Melanocyte of skin (primary cell): ENCODE results near the gene TFF1. TPM values are rescaled to one million over a fixed set of nuclear protein-coding genes. Genes with fewer than 3 reads are reported as not detected.

Experiments
- total RNA-seq, 2 donors: library from RNA; depleted of rRNA; stranded (reverse); fragments of >200 nt; gene quantifications; 2 replicates each; pipeline ENCODE4 v1.2.3, GENCODE V29; 2012

TFF1 gene
- total RNA-seq: not detected

DNA sequence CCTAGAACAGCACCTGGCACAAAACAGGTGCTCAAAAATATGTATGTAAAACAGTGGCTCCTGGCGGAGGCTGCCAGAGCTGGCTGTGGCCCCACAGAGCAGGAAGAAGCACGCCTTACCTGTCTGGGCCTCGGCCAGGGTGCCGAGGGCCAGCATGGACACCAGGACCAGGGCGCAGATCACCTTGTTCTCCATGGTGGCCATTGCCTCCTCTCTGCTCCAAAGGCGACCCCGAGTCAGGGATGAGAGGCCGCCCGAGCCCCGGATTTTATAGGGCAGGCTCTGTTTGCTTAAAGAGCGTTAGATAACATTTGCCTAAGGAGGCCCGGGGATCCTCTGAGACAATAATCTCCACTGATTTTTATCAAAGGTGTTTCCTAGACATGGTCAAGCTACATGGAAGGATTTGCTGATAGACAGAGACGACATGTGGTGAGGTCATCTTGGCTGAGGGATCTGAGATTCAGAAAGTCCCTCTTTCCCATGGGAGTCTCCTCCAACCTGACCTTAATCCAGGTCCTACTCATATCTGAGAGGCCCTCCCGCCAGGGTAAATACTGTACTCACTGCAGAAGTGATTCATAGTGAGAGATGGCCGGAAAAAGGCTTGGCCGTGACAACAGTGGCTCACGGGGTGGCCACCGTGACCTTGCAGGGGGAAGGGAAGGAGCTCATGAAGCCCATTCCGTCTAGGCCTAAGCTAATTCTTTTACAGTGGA lies at the start of gene TFF1:
Gene TFF1, minus strand, starts transcription at position 244 of the 719 bp plus-strand sequence. Its CDS starts 40 bp downstream, at position 204.

DNA sequence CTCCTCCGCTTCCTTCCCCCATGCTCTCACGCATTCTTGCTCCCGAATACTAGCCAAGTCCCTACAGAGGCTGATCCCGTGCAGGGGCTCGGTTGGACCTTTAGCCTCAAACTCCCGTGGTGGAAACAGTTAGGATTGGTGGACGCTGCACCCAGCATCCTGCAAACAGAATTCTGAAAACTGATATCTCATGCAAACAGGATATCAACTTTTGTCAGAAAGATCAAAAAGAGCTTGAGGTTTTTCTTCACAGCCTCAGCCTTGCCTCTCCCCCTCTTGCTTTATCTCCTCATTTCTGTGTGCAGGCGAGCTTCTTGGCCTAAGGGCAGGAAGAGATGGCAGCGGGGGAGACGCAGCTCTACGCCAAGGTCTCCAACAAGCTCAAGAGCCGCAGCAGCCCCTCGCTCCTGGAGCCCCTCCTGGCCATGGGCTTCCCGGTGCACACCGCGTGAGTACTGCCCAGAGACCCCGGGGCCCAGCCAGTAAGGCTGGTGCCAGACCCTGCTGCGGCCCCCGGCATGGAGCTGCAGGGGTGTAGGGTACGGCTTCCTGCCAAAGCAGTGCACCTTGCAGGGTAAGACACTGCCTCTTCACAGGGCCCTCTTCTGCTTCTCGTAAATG lies 37.4 kb upstream of the TFF1 start, which contains the start of gene UBASH3A:
Gene UBASH3A, plus strand, starts transcription at position 292 of the 621 bp plus-strand sequence. Its CDS starts 44 bp downstream, at position 336.

DNA sequence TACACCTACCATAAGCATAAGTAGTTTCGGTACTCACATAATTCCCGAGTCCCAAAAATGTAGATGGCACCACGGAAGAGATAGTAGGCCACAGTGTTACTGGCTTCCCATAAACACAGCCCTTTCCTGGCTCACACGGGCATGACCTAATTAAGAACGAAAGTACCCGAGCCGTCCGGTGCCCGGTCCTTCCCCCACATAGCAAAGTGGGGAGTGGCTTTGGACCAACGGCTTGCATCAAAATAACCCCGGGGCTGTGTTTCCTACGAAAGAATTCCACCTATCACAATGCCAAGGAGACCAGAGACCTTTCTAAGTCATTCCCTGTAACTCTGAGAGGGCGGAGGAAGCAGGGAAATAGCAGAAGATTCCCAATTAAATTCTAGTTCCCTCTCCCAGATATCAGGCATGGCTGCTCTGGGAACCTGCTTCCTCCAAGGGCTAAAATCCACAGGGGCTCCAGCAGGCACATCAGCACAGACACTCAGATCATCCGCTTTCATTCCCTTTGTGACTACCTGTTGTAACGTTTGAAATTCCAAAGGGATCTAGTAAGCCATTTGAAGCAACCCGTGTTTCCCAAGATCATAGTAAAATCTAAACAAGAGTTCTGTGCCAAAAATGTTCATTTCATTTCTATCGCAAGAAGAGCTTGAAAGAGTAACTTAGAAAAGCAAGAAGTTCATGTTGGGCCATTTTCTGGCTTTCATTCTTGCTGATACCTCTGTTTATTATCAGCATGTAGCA lies 29.7 kb upstream of the TFF1 start, which contains the start of gene TMPRSS3:
Gene TMPRSS3, minus strand, starts transcription at position 148 of the 747 bp plus-strand sequence. CDS start 635 bp downstream, outside the sequence.

DNA sequence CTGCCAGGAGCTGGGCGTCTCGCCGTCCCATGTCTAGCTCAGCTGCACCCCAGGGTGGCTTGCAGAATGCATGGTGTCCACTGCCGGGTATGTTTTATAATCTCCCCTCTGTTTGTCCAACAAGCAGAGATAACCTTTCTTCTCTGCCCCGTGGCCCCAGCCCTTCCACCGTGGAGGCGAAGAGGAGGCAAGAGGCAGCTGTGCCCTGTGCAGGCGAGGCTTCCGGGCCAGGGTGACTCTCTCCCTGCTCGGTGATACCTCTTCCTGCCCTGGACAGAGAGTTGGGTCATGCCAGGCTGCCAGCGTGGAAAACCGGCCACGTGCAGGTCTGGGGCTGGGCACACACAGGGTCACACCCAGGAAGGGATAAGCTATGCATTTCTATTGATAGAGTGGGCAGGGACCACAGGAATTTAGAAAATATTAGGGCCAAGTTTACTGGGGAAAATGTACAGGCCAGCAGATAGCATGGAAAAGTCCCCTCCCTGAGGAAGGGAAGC lies 15.4 kb downstream of the TFF1 start, which contains the start of gene TFF2:
Gene TFF2, minus strand, starts transcription at position 68 of the 500 bp plus-strand sequence. Its CDS starts 37 bp downstream, at position 31.

DNA sequence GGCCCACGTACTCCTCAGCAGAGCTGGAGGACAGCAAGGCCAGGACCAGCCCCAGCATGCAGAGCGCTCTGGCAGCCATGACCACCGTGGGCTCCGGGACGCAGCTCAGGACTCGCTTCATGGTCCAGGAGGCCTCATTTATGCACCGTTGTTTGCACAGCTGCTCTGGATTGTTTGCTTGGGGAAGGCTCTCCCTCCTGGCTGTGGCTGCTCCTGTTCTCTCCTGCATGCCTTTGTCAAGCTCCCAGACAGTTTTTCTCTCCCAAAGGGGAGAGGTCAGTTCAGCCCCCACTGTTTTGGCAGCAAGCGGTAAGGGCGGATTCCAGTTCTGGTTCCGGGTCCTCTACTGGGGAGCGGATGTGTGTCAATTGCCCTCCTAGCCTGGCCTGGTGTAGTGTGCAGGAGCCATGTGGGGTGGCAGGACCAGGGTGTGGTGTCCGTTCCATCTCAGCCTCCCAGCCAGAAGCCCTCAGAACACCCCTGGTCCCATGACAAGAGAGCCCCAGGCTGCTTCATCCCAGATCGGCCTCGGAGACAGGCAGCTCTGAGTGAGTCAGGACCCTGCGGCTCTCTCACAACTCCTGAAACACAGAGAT lies 50.9 kb downstream of the TFF1 start, which contains the start of gene TFF3:
Gene TFF3, minus strand, starts transcription at position 114 of the 596 bp plus-strand sequence. Its CDS starts 35 bp downstream, at position 79.

Other genes starting within 250 kb of the TFF1 start
- under 1 TPM in 1 of 2 donors, not detected in 1; under 0.01 TPM for gene ABCG1, start 147.4 kb downstream of the TFF1 start, total RNA-seq
- 1 to 10 TPM; 2.4 to 6.7 TPM for gene TFF3, start 51.1 kb downstream of the TFF1 start, total RNA-seq
- gene TFF2, start 15.5 kb downstream of the TFF1 start, total RNA-seq: not detected
- not detected for gene TMPRSS3, start 29.5 kb upstream of the TFF1 start, total RNA-seq
- gene UBASH3A, start 37.4 kb upstream of the TFF1 start, total RNA-seq: not detected
- not detected for gene RSPH1, start 129.7 kb upstream of the TFF1 start, total RNA-seq
- 10 to 100 TPM in 1 of 2 donors, 1 to 10 TPM in 1; 9.3 to 10.7 TPM for gene SLC37A1, start 147.3 kb upstream of the TFF1 start, total RNA-seq